ENCODE measurements around the gene EHD3. TPM values are rescaled to one million over a fixed set of nuclear protein-coding genes. Genes with fewer than 3 reads are reported as not detected.

The EHD3 gene
- polyA plus RNA-seq, 1 donor from 2014 or later, result 3.5 TPM

DNA sequence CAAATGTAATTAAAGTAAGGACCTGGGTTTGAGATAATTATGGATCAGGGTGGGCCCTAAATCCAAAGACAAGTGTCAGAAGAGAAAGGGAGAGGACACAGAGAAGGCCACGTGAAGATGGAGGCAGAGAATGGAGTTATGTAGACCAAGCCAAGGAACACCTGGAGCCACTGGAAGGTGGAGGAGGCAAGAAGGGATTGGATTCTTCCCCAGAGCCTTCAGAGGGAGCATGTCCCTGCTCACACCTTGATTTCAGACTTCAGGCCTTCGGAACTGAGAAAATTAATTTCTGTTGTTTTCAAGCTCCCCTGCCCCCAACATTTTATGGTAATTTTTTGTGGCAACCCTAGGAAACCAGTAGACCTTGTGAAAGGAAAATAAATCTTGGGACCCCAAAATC, 36.3 kb upstream of the EHD3 start:
- Histone ChIP-seq H3K27ac (ENCODE audit: low read length) (no peak overlapping the region), H3K9ac (ENCODE audit: low read length) (no peak overlapping the region), H3K4me3 (ENCODE audit: low read length) (no peak overlapping the region), H3K9me2 (ENCODE audit: insufficient read depth, low read length) (no peaks in the 10 kb centered on the region), H3K9me3 (ENCODE audit: low read length) (no peaks in the 10 kb centered on the region), H2AFZ (ENCODE audit: low read depth, low read length) (no peak overlapping the region), H3K4me2 (ENCODE audit: low read length) (no peak overlapping the region), H3F3A (ENCODE audit: insufficient read depth, low read length, poor library complexity, severe bottlenecking) (no peaks in the 10 kb centered on the region), H3K79me2 (replicated peaks; ENCODE audit: insufficient read depth, low read length) (no peaks in the 10 kb centered on the region), H3K27me3 (ENCODE audit: insufficient read depth, low read depth, low read length) (no peaks in the 10 kb centered on the region), H3K36me3 (ENCODE audit: insufficient read depth, low read length) (no peaks in the 10 kb centered on the region), H4K20me1 (ENCODE audit: insufficient read depth) (no peaks in the 10 kb centered on the region)
- no peak for TF ChIP-seq EZH2 (IDR thresholded peaks at IDR 0.05; ENCODE audit: borderline replicate concordance, insufficient read depth, low read length, poor library complexity, severe bottlenecking)
- TF ChIP-seq MXI1 (conservative IDR thresholded peaks at IDR 0.05; ENCODE audit: poor library complexity, severe bottlenecking), result no peak
- no peak for TF ChIP-seq REST (IDR thresholded peaks at IDR 0.05; ENCODE audit: borderline replicate concordance)
- TF ChIP-seq EP300 (conservative IDR thresholded peaks at IDR 0.05; ENCODE audit: poor library complexity, severe bottlenecking), result no peak
- TF ChIP-seq RAD21 (conservative IDR thresholded peaks at IDR 0.05), result no peak
- TF ChIP-seq POLR2AphosphoS5 (IDR thresholded peaks at IDR 0.05), result no peak
- TF ChIP-seq SMC3 (conservative IDR thresholded peaks at IDR 0.05; ENCODE audit: poor library complexity), result no peak
- no peak for TF ChIP-seq TAF1 (IDR thresholded peaks at IDR 0.05; ENCODE audit: low read depth)
- TF ChIP-seq, protein P1, sequence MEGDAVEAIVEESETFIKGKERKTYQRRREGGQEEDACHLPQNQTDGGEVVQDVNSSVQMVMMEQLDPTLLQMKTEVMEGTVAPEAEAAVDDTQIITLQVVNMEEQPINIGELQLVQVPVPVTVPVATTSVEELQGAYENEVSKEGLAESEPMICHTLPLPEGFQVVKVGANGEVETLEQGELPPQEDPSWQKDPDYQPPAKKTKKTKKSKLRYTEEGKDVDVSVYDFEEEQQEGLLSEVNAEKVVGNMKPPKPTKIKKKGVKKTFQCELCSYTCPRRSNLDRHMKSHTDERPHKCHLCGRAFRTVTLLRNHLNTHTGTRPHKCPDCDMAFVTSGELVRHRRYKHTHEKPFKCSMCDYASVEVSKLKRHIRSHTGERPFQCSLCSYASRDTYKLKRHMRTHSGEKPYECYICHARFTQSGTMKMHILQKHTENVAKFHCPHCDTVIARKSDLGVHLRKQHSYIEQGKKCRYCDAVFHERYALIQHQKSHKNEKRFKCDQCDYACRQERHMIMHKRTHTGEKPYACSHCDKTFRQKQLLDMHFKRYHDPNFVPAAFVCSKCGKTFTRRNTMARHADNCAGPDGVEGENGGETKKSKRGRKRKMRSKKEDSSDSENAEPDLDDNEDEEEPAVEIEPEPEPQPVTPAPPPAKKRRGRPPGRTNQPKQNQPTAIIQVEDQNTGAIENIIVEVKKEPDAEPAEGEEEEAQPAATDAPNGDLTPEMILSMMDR (IDR thresholded peaks at IDR 0.05; ENCODE audit: poor library complexity, severe bottlenecking), result no peak

- H3K79me2 ChIP-seq (replicated peaks; ENCODE audit: insufficient read depth, low read length), result no peaks in the 10 kb centered on the region
- no peaks in the 10 kb centered on the region for H3K9me3 ChIP-seq (ENCODE audit: low read length)
- H3K36me3 ChIP-seq (ENCODE audit: insufficient read depth, low read length), result no peaks in the 10 kb centered on the region
- H3K4me3 ChIP-seq (ENCODE audit: low read length), result no peak overlapping the region
- H3K9me2 ChIP-seq (ENCODE audit: insufficient read depth, low read length), result no peaks in the 10 kb centered on the region
- no peaks in the 10 kb centered on the region for H3F3A ChIP-seq (ENCODE audit: insufficient read depth, low read length, poor library complexity, severe bottlenecking)
- H3K4me2 ChIP-seq (ENCODE audit: low read length), result no peak overlapping the region
- H3K27me3 ChIP-seq (ENCODE audit: insufficient read depth, low read depth, low read length), result no peaks in the 10 kb centered on the region
- no peaks in the 10 kb centered on the region for H4K20me1 ChIP-seq (ENCODE audit: insufficient read depth)
- no peak overlapping the region for H3K27ac ChIP-seq (ENCODE audit: low read length)
- TF ChIP-seq POLR2AphosphoS5 (IDR thresholded peaks at IDR 0.05), result no peak
- TF ChIP-seq, protein P1 (IDR thresholded peaks at IDR 0.05; ENCODE audit: poor library complexity, severe bottlenecking), result no peak
- no peak for TF ChIP-seq TAF1 (IDR thresholded peaks at IDR 0.05; ENCODE audit: low read depth)
- TF ChIP-seq SMC3 (conservative IDR thresholded peaks at IDR 0.05; ENCODE audit: poor library complexity), result no peak
- no peak for TF ChIP-seq REST (IDR thresholded peaks at IDR 0.05; ENCODE audit: borderline replicate concordance)
- no peak for TF ChIP-seq MXI1 (conservative IDR thresholded peaks at IDR 0.05; ENCODE audit: poor library complexity, severe bottlenecking)
- TF ChIP-seq EP300 (conservative IDR thresholded peaks at IDR 0.05; ENCODE audit: poor library complexity, severe bottlenecking), result no peak
- TF ChIP-seq EZH2 (IDR thresholded peaks at IDR 0.05; ENCODE audit: borderline replicate concordance, insufficient read depth, low read length, poor library complexity, severe bottlenecking), result no peak
- TF ChIP-seq RAD21 (conservative IDR thresholded peaks at IDR 0.05), result no peak
- H3K9ac ChIP-seq (ENCODE audit: low read length), result no peak overlapping the region
- H2AFZ ChIP-seq (ENCODE audit: low read depth, low read length), result no peak overlapping the region
Observed at GRCh38 chr2:31199206-31199605, 34.7 kb upstream of the EHD3 start.

Measured in neural cell (in vitro differentiated cells).